ENCODE results near the gene CNTNAP2.

- TF ChIP-seq CTCF (conservative IDR thresholded peaks at IDR 0.05; ENCODE audit: low read depth, low read length) (no peak), EZH2 (IDR thresholded peaks at IDR 0.05; ENCODE audit: borderline replicate concordance, low read depth, low read length, poor library complexity, severe bottlenecking) (no peak)
Observed at GRCh38 chr7:146076344-146076743, 40.3 kb upstream of the CNTNAP2 start.
